ENCODE measurements around the gene STPG3.

DNA sequence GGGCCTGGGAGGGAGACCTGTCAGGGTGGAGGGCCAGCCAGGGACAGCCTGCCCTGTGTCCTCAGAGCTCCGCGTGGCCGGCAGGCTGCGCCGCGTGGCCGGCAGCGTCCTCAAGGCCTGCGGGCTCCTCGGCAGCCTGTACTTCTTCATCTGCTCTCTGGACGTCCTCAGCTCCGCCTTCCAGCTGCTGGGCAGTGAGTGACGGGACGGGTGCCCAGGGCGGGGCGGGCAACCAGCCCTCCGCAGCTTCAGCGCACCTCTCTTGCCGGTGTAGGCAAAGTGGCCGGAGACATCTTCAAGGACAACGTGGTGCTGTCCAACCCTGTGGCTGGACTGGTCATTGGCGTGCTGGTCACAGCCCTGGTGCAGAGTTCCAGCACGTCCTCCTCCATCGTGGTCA is 18.6 kb upstream of the STPG3 start:
- TF ChIP-seq, protein P1, sequence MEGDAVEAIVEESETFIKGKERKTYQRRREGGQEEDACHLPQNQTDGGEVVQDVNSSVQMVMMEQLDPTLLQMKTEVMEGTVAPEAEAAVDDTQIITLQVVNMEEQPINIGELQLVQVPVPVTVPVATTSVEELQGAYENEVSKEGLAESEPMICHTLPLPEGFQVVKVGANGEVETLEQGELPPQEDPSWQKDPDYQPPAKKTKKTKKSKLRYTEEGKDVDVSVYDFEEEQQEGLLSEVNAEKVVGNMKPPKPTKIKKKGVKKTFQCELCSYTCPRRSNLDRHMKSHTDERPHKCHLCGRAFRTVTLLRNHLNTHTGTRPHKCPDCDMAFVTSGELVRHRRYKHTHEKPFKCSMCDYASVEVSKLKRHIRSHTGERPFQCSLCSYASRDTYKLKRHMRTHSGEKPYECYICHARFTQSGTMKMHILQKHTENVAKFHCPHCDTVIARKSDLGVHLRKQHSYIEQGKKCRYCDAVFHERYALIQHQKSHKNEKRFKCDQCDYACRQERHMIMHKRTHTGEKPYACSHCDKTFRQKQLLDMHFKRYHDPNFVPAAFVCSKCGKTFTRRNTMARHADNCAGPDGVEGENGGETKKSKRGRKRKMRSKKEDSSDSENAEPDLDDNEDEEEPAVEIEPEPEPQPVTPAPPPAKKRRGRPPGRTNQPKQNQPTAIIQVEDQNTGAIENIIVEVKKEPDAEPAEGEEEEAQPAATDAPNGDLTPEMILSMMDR (IDR thresholded peaks at IDR 0.05) = no peak
- TF ChIP-seq POLR2AphosphoS5 (IDR thresholded peaks at IDR 0.05) = no peak
